OCI-M1 (cell line): ENCODE data around the gene DLEC1.
"Not testable (repeated sequence)": the region's sequence is repeated elsewhere in the genome, so short reads cannot be mapped to it uniquely, and the experiment has no call there.

Experiments
- DNase-seq: peaks from one replicate; lab custom pipeline; 2025; lab: John Stamatoyannopoulos, UW

The DLEC1 gene

GRCh38 chr3:38084334-38085310, 45.6 kb downstream of the DLEC1 start:
- DNase-seq = no peak

GRCh38 chr3:38085311-38085942, 46.4 kb downstream of the DLEC1 start:
- no peak for DNase-seq

DNA sequence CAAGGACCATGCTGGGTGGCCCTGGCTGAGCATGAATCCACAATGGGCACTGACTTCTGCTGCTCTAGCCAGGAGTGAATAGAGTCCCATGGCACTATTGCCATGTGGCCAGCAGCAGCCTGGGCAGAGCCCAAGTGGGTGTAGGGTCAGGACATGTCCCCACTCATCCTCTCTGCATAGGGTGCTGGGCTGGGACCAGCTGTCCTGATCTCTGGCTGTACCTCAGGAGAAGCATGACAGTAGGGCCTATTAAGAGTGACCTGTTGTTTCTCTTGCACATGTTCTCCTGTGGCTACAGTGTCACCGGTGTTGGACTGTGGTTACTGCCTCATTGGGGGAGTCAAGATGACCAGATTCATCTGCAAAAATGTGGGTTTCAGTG, 46.9 kb downstream of the DLEC1 start:
- no peak for DNase-seq

DNA sequence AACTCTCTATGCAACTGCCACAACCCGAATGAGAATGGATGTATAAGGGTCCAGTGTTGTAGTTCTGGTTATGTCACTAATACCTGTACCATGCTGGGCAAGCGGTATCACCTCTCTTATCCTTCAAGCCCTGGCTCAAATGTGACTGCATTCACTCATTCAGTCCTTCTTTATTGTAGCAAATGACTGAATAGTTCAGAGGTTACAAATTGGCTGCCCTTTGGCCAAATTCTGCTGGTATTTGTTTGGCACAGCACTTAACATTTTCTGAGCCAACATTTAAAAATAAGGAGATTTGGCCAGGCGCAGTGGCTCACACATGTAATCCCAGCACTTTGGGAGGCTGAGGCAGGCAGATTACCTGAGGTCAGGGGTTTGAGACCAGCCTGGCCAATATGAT, 47.5 kb downstream of the DLEC1 start:
- DNase-seq = no peak

DNA sequence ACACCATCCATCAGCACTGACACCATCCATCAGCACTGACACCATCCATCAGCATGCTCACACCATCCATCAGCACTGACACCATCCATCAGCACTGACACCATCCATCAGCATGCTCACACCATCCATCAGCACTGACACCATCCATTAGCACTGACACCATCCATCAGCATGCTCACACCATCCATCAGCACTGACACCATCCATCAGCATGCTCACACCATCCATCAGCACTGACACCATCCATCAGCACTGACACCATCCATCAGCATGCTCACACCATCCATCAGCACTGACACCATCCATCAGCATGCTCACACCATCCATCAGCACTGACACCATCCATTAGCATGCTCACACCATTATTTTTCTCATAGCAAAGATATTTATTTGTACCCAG, 48.3 kb downstream of the DLEC1 start:
- not testable (repeated sequence) for DNase-seq

DNA sequence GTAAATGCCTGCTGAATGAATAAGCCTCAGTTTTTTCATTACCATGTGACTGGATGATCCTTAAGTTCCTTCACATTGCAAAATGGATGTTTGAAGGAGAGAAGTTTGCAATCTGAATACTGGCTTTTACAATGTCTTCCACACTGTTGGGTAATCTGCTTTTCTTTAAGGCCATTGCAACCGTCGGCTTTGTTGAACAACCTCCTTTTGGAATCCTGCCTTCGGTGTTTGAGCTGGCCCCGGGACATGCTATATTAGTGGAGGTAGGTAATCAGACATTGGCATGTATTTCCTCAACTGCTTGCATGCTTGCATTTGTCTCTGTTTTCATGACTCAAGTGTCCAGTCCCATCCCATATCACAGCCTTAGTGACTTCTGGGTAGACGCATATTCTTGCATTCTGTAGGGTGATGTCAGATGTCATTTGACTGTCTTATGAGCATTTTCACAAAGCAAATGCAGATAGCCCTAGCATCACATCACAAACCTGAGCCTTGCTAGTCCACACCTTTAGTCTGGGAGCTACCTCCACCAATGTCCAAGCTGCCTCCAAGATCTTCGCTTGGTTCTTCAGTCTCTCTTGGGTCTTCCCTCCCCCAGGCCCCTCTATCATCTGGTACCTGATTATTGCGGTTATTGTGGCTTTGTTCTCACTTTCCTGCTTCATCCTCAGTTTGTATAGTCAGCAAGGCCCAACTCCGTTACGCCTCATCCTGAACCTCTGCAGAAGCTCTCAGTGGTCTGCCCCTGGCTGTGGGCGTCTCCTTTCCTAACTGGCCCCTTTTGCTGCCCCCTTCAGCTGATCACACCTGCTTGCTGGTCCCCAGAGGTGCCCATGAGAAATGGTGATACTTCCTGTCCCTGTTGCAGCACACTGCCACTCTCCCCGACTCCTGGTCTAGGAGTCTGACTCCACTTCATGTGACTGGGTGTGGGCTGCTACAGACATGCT, 49.4 kb downstream of the DLEC1 start:
- DNase-seq = no peak

- DNase-seq = no peak
Measured at GRCh38 chr3:38089163-38089562, 50.2 kb downstream of the DLEC1 start.

DNA sequence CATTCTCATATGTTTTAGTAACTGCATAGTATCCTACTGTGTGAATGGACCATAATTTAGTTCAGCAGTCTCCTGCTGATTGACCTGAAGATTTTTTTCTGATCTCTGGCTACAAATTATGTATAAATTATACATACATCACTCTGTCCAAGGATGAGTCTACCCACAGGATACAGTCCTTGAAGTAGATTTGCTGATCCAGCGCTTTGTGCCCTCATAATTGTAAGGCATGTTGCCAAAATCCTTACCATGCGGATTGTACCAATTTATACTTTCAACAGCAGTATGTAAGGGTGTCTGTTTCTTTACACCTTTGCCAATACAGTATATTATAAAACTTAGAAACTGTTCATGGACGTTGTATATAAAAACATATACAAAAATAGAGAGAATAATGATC, 51.4 kb downstream of the DLEC1 start:
- DNase-seq = no peak

DNA sequence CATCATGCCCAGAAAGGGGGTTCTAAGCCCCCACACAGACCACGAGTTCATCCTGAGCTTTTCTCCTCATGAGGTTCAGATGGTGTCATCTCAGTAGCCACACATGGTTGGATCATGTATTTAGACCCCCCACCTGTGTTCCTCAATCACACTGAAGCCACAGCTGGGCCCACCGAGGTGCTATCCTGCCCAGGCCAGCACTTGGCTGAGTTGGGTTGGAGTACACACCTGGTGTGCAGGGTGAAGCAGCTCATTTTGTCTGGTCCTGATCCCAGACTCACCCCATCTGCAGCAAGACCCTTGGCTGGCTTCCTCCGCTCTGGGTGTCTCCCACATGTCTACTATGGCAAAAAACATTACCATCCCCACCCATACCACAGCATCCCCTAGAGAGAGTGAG, 56.0 kb downstream of the DLEC1 start:
- no peak for DNase-seq

DNA sequence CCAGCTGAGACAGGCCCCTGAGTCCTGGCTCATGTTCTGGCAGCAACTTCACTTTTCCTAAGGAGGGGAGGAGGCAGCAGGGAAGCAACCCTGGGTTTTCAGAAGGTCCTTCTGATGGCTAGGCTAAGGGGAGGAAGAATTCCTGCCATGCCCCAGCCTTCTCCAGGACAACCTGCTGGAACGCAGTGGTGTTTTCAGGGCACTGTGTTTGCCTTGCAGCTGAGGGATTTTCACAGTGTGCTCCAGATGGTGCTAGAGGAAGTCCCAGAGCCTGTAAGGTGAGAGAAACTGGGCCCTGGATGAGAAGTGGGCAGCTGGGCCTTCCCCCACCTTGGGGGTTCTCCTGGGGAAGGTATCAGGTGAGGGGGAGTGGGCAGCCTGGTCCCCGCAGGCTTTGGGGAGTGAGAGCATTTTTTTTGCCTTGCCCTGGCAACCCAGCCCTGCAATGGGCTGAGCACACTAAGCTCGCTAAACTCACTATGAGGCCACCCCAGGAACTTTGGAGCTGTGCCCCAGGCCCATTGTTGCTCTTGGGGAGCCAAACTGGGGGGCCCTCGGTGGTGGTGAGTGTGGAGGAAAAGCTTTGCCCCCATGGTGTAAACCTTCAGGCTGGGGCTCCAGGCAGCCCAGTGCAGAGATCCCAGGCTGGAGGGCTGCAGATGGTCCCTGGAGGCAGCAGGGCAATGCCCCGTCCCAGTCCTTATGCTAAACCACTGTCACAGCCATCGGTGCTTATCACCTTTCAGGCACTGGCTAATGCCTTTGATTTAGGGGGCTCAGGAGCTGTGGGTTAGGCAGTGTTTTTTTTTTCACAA, 56.9 kb downstream of the DLEC1 start:
- no peak for DNase-seq

GRCh38 chr3:38097446-38098375, 58.7 kb downstream of the DLEC1 start:
- DNase-seq = no peak

DNA sequence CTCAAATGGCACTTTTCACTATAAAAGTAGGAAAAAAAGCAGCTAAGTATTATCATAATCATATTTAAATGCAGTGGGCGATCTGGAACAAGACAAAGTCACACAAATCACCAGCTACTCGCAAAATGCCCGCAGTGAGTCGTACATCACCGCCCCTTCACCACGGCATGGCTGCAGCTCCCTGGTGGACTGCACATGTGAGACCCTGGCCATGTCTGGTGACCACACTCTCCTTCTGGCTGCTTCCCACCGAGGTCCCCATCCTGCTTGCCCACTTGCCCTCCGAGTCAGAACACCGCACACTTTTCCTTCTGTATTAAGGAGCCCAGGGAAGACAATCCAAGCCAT, 59.3 kb downstream of the DLEC1 start:
- no peak for DNase-seq

GRCh38 chr3:38099518-38099917, 60.5 kb downstream of the DLEC1 start:
- no peak for DNase-seq

DNA sequence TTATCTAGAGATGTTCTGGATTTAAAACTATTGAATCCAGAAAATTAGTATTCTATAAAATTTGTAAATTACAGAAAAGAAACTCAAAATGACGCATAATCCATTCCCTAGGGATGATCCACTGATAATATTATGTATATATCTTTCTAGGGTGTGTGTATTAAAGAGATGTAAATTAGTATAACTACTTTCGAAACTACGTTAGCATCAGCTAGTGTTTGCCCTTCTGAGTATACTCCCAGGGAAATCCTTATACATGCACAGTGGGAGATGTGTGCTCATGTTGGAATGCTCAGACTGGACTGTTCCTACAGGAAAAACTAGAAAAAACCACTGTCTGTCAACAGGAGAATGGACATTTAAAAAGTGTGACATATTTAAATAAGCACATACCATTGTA, 61.5 kb downstream of the DLEC1 start:
- no peak for DNase-seq

- no peak for DNase-seq
Measured at GRCh38 chr3:38101811-38102443, 62.9 kb downstream of the DLEC1 start.

DNA sequence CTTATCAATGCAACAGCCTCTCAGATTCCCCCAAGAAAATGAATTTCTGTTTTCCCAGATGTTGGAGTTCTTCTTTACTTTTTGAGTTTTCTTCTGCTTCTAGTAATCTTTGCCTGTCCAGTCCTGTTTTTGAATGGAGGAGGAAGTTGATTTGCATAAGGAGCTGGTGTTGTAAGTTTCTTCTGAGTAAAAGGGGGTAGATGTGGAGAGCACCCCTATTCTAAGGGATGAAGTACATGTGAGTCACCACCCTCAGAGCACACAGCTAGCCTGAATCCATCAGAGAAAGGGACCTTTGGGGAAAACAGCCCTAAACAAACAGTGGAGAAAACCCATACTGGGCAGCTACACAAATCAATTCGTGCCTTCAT, 63.4 kb downstream of the DLEC1 start:
- DNase-seq = no peak

GRCh38 chr3:38105525-38105924, 66.5 kb downstream of the DLEC1 start:
- no peak for DNase-seq

DNA sequence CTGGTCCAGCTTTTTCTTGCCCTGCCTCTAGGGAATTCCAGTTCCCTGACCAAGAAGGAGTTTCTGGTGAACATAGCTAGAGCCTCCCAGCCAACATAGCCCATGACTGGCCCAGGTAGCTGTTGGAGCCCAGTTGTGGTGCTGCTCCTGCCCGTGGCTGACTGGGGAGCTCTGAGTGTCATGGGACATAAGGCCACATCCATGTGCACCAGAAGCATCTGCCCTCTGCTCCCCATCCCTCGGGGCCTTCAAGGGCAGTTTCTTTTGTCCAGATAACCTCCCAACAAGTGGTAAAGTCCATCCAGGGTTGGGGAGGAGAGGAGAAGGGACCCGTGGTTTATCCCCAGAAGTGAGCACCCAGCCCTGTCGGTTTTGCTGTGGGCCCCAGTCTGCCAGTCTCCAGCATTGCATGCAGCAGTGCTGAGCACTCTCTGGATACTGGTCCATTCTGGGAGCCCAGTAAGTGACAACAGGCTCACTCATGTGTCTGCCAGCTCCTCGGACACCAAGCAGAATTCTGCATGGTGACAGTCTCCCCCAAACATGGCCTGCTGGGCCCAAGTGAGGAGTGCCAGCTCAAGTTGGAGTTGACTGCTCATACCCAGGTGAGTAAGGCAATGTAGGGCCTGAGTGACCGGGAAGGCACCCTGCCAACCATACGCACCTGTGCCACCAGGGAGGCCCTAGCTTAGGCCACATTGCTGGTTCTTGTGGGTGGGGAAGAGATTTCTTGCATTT, 69.1 kb downstream of the DLEC1 start:
- DNase-seq = no peak
